CD4-positive, CD25-positive, alpha-beta regulatory T cell (primary cell): ENCODE results near the gene CREG2. TPM values are rescaled to one million over a fixed set of nuclear protein-coding genes. Genes with fewer than 3 reads are reported as not detected.

Experiments
- ATAC-seq, 2 donors: fragments of 150-1000 bp; cut with Tn5 transposase; one replicate each; pipeline ENCODE4 v1.10.0; 2021; ENCODE audit warnings: low read depth in 2 of 2, moderate number of reproducible peaks in 2 of 2, moderate library complexity in 1 of 2
- DNase-seq, 3 donors: peaks; one replicate each; pipeline versions ENCODE4 v3.0.0 to v3.0.0-alpha.2; 2012 to 2022; ENCODE audit warnings: mixed read lengths in 1 of 3
- H3K27ac ChIP-seq: one replicate; pipeline ENCODE4 v1.7.0; 2013; ENCODE audit warnings: mild to moderate bottlenecking, low read length; ENCODE audit not compliant: insufficient read depth, poor library complexity, severe bottlenecking
- H3K27me3 ChIP-seq: one replicate; pipeline ENCODE4 v1.7.0; 2013; ENCODE audit warnings: low read length; ENCODE audit not compliant: control insufficient read depth, insufficient read depth
- H3K36me3 ChIP-seq: one replicate; pipeline ENCODE4 v1.7.0; 2013; ENCODE audit warnings: mild to moderate bottlenecking, low read length, moderate library complexity; ENCODE audit not compliant: control insufficient read depth, insufficient read depth
- H3K4me1 ChIP-seq: 2 replicates; pipeline ENCODE4 v1.7.0; 2013; ENCODE audit warnings: mild to moderate bottlenecking, low read length; ENCODE audit not compliant: insufficient read depth, control insufficient read depth, poor library complexity, severe bottlenecking
- H3K4me3 ChIP-seq: one replicate; pipeline ENCODE4 v1.7.0; 2013; ENCODE audit warnings: low read depth, mild to moderate bottlenecking, low read length, moderate library complexity
- H3K9me3 ChIP-seq, 2 experiments: 1 replicate in 1 of 2; 2 replicates in 1 of 2; pipeline ENCODE4 v1.7.0; 2013; ENCODE audit warnings: low read length in 2 of 2, mild to moderate bottlenecking in 1 of 2, moderate library complexity in 1 of 2; ENCODE audit not compliant: control insufficient read depth in 2 of 2
- H3K27ac Mint-ChIP-seq, 3 donors: one replicate each; pipeline ENCODE4 v1.8.0; 2020 to 2022; ENCODE audit warnings: mild to moderate bottlenecking in 3 of 3, mixed read lengths in 3 of 3, moderate library complexity in 2 of 3
- H3K27me3 Mint-ChIP-seq: one replicate; pipeline ENCODE4 v1.8.0; 2022; ENCODE audit warnings: mild to moderate bottlenecking, mixed read lengths
- H3K36me3 Mint-ChIP-seq: one replicate; pipeline ENCODE4 v1.8.0; 2020; ENCODE audit warnings: mixed read lengths
- H3K4me1 Mint-ChIP-seq, 4 donors: one replicate each; pipeline ENCODE4 v1.8.0; 2020 to 2022; ENCODE audit warnings: mixed read lengths in 4 of 4, mild to moderate bottlenecking in 1 of 4
- H3K4me3 Mint-ChIP-seq, 4 donors: one replicate each; pipeline ENCODE4 v1.8.0; 2020 to 2022; ENCODE audit warnings: mild to moderate bottlenecking in 4 of 4, mixed read lengths in 4 of 4, moderate library complexity in 3 of 4
- H3K9me3 Mint-ChIP-seq, 7 donors: one replicate each; pipeline ENCODE4 v1.8.0; 2020 to 2022; ENCODE audit warnings: mixed read lengths in 7 of 7, mild to moderate bottlenecking in 3 of 7, moderate library complexity in 2 of 7
- polyA plus RNA-seq, 4 donors: library from polyadenylated mRNA; unstranded; fragments of 300-500 nt; fragmentation: Illumina TruSeq; gene quantifications; one replicate each; pipeline ENCODE4 v1.2.3, GENCODE V29; 2021
- total RNA-seq: library from RNA; stranded (reverse); gene quantifications from one replicate; pipeline ENCODE4 v1.2.3, GENCODE V29; 2022

The CREG2 gene
- total and polyA plus RNA-seq, 5 donors from 2014 or later: 2.1 to 5.2 (median 2.6) TPM

- Mint-ChIP-seq H3K4me3 (no peak overlapping the region), H3K36me3 (no peaks in the 10 kb centered on the region), H3K27ac (no peak overlapping the region), H3K9me3 (peaks cover 0 to 6% (median 0%) of the 10 kb centered on the region in 7 donors), H3K4me1 (no peaks in the 10 kb centered on the region), H3K27me3 (no peaks in the 10 kb centered on the region)
- Histone ChIP-seq H3K4me3 (no peak overlapping the region), H3K36me3 (no peaks in the 10 kb centered on the region), H3K27me3 (no peaks in the 10 kb centered on the region), H3K4me1 (no peaks in the 10 kb centered on the region), H3K9me3 (no peaks in the 10 kb centered on the region), H3K27ac (no peak overlapping the region)
- ATAC-seq: no peak
- DNase-seq: no peak
Measured at GRCh38 chr2:101428422-101429176, 41.3 kb upstream of the CREG2 start.

GRCh38 chr2:101427743-101428142 is 40.4 kb upstream of the CREG2 start:
- H3K4me1 ChIP-seq: no peaks in the 10 kb centered on the region
- H3K36me3 ChIP-seq: no peaks in the 10 kb centered on the region
- Mint-ChIP-seq H3K9me3 (peaks cover 0 to 6% (median 0%) of the 10 kb centered on the region in 7 donors), H3K27ac (peak overlapping the region in 1 of 3 donors; percentile 69), H3K4me1 (no peaks in the 10 kb centered on the region), H3K4me3 (no peak overlapping the region), H3K36me3 (no peaks in the 10 kb centered on the region), H3K27me3 (no peaks in the 10 kb centered on the region)
- no peaks in the 10 kb centered on the region for H3K27me3 ChIP-seq
- no peaks in the 10 kb centered on the region for H3K9me3 ChIP-seq
- no peak overlapping the region for H3K4me3 ChIP-seq
- H3K27ac ChIP-seq: no peak overlapping the region
- DNase-seq (no peak), ATAC-seq (no peak)

GRCh38 chr2:101427240-101427639 is 39.9 kb upstream of the CREG2 start:
- Histone ChIP-seq H3K4me3 (no peak overlapping the region), H3K4me1 (no peaks in the 10 kb centered on the region), H3K27me3 (no peaks in the 10 kb centered on the region), H3K27ac (no peak overlapping the region), H3K9me3 (no peaks in the 10 kb centered on the region), H3K36me3 (no peaks in the 10 kb centered on the region)
- no peaks in the 10 kb centered on the region for H3K27me3 Mint-ChIP-seq
- no peaks in the 10 kb centered on the region for H3K36me3 Mint-ChIP-seq
- peaks cover 0 to 6% (median 0%) of the 10 kb centered on the region in 7 donors for H3K9me3 Mint-ChIP-seq
- DNase-seq (no peak), ATAC-seq (no peak)
- no peaks in the 10 kb centered on the region for H3K4me1 Mint-ChIP-seq
- H3K27ac Mint-ChIP-seq: peak overlapping the region in 1 of 3 donors; percentile 69
- H3K4me3 Mint-ChIP-seq: no peak overlapping the region

DNA sequence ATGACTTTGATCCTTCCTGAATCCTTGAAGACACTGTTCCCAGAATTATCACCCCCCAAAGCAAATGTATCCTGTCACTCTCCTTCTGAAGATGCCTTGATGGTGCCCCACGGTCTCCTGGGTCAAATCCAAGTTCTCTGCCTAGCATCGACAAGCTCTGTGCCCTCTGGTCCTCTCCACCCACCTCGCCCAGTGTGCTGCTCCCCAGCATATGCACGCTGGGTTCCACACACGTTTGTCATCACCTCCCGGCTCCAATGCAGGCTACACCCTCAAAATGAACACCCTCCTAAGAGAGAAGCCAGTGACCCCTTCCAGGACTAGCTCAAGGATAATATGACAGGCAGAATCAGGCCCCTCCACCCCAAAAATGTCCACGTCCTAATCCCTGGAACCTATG is 39.5 kb upstream of the CREG2 start:
- no peaks in the 10 kb centered on the region for H3K9me3 ChIP-seq
- Mint-ChIP-seq H3K9me3 (peaks cover 0 to 6% (median 0%) of the 10 kb centered on the region in 7 donors), H3K27ac (peak overlapping the region in 1 of 3 donors; percentile 85), H3K27me3 (no peaks in the 10 kb centered on the region), H3K4me3 (no peak overlapping the region), H3K4me1 (no peaks in the 10 kb centered on the region), H3K36me3 (no peaks in the 10 kb centered on the region)
- H3K4me3 ChIP-seq: no peak overlapping the region
- no peaks in the 10 kb centered on the region for H3K4me1 ChIP-seq
- no peak overlapping the region for H3K27ac ChIP-seq
- H3K36me3 ChIP-seq: no peaks in the 10 kb centered on the region
- ATAC-seq: no peak
- no peak for DNase-seq
- H3K27me3 ChIP-seq: no peaks in the 10 kb centered on the region

GRCh38 chr2:101420623-101421022 is 33.3 kb upstream of the CREG2 start:
- Histone ChIP-seq H3K27ac (no peak overlapping the region), H3K27me3 (no peaks in the 10 kb centered on the region), H3K4me3 (no peak overlapping the region), H3K9me3 (no peaks in the 10 kb centered on the region), H3K36me3 (no peaks in the 10 kb centered on the region), H3K4me1 (no peaks in the 10 kb centered on the region)
- no peak overlapping the region for H3K4me3 Mint-ChIP-seq
- no peaks in the 10 kb centered on the region for H3K36me3 Mint-ChIP-seq
- peaks cover 0 to 2% (median 0%) of the 10 kb centered on the region in 4 donors for H3K4me1 Mint-ChIP-seq
- peaks cover 0 to 6% (median 0%) of the 10 kb centered on the region in 7 donors for H3K9me3 Mint-ChIP-seq
- DNase-seq (no peak), ATAC-seq (no peak)
- peak overlapping the region in 1 of 3 donors; percentile 5 for H3K27ac Mint-ChIP-seq
- peaks cover 7% of the 10 kb centered on the region for H3K27me3 Mint-ChIP-seq

DNA sequence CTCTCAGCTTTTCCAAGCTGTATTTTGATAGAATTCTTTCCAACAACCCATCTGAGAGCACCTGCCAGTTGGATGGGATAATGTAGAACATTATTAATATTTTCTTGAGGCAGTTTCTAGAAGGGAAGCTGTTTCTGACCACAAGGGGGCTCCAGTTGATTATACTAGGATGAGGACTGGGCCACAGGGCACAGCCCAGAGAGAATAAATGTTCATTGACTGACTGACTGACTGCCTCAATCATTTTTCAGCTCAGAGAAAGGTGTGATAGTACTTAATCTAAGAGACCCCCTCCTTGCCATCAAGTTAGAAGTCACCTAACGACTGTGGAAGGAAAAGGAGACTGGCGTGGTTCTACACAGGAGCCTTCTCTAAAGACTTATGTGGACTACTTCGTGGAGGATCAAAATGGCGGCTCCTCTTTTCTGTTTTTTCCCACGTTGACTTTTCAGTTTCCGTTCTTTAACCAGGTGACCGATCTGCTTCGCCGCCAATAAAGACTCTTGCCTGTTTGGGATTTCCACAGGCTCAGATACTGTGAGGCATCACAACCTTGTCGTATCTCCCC is 31.9 kb upstream of the CREG2 start:
- H3K4me3 Mint-ChIP-seq: no peak overlapping the region
- H3K36me3 ChIP-seq: no peaks in the 10 kb centered on the region
- DNase-seq (peak; percentile 28 to 82 (median 67)), ATAC-seq (peak; percentile 64 to 69)
- no peak overlapping the region for H3K4me3 ChIP-seq
- peaks cover 7% of the 10 kb centered on the region for H3K27me3 Mint-ChIP-seq
- H3K27me3 ChIP-seq: no peaks in the 10 kb centered on the region
- H3K4me1 Mint-ChIP-seq: peaks cover 0 to 2% (median 0%) of the 10 kb centered on the region in 4 donors
- no peak overlapping the region for H3K27ac ChIP-seq
- H3K36me3 Mint-ChIP-seq: no peaks in the 10 kb centered on the region
- peaks cover 0 to 6% (median 0%) of the 10 kb centered on the region in 7 donors for H3K9me3 Mint-ChIP-seq
- no peaks in the 10 kb centered on the region for H3K4me1 ChIP-seq
- H3K27ac Mint-ChIP-seq: peak overlapping the region in 1 of 3 donors; percentile 24
- peaks cover 0 to 5% of the 10 kb centered on the region in 2 experiments for H3K9me3 ChIP-seq

DNA sequence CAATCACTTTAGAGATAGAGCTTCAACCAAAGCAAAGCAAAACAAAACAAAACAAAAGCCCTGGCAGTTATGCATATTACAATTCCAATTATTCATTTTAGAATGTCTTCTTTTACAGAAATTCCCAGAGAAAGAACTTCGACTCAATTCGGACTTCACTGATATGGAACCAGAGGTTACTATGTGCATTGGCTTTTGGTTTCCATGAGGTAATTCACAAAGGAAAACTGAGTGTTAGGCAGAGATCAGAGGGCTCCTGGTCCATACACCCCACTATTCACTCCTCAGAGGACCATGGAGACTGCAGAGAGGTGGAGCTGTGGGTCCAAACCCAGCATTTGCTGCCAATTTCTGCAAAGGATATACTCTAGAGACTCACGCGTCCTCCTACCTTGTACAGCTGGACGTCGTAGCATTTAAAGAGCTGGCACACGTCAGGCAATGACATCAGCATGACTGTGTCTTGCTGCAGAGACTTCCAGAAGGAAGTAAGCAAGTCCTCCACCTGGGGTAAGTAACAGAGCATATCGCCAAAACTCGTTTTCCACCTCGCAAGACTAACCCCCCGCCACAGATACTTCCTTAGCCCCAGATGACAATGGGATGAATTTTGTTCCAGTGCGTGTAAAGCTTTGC is 31.3 kb upstream of the CREG2 start:
- H3K27ac Mint-ChIP-seq: no peak overlapping the region
- no peak overlapping the region for H3K4me3 ChIP-seq
- peaks cover 0 to 4% (median 0%) of the 10 kb centered on the region in 7 donors for H3K9me3 Mint-ChIP-seq
- H3K36me3 ChIP-seq: no peaks in the 10 kb centered on the region
- no peaks in the 10 kb centered on the region for H3K36me3 Mint-ChIP-seq
- DNase-seq: peak in 1 of 3 donors; percentile 1
- H3K27me3 ChIP-seq: no peaks in the 10 kb centered on the region
- H3K27ac ChIP-seq: no peak overlapping the region
- no peak overlapping the region for H3K4me3 Mint-ChIP-seq
- H3K9me3 ChIP-seq: peaks cover 0 to 5% of the 10 kb centered on the region in 2 experiments
- H3K27me3 Mint-ChIP-seq: peaks cover 7% of the 10 kb centered on the region
- ATAC-seq: no peak
- H3K4me1 Mint-ChIP-seq: peaks cover 0 to 2% (median 0%) of the 10 kb centered on the region in 4 donors
- no peaks in the 10 kb centered on the region for H3K4me1 ChIP-seq
